Prostate gland (tissue), 2 donors: ENCODE data around the gene SFRP5. TPM values are rescaled to one million over a fixed set of nuclear protein-coding genes. Genes with fewer than 3 reads are reported as not detected.

ENCODE experiments used
- DNase-seq: peaks from one replicate; pipeline ENCODE4 v3.0.0-alpha.2; 2019; ENCODE audit warnings: low spot score
- H3K27ac ChIP-seq, 2 donors: fragments of 200-600 bp; sonication (generic); 2 replicates each; pipeline ENCODE4 v1.5.1; 2017 to 2019
- H3K27me3 ChIP-seq: fragments of 200-600 bp; sonication (generic); replicated peaks from 2 replicates; pipeline ENCODE4 v1.5.1; 2019; ENCODE audit not compliant: insufficient read depth
- H3K36me3 ChIP-seq, 2 donors: fragments of 200-600 bp; sonication (generic); 1 replicate in 1 of 2; 2 replicates in 1 of 2; pipeline versions ENCODE4 v1.5.1 to v1.8.1; 2017 to 2019
- H3K4me1 ChIP-seq: fragments of 200-600 bp; sonication (generic); replicated peaks from 2 replicates; pipeline ENCODE4 v1.5.1; 2019
- H3K4me3 ChIP-seq, 2 donors: fragments of 200-600 bp; sonication (generic); 2 replicates each; pipeline ENCODE4 v1.5.1; 2017 to 2019
- H3K9me3 ChIP-seq: fragments of 200-600 bp; sonication (generic); 2 replicates; pipeline ENCODE4 v1.5.1; 2017
- POLR2A ChIP-seq: fragments of 450-650 bp; IDR thresholded peaks from one replicate; pipeline ENCODE4 v1.6.1; 2016; ENCODE audit warnings: antibody characterized with exemption, mild to moderate bottlenecking
- POLR2AphosphoS5 ChIP-seq: sonication (generic); formaldehyde crosslinking; IDR thresholded peaks from one replicate; pipeline ENCODE4 v1.6.1; 2017; ENCODE audit warnings: antibody characterized with exemption
- WGBS: methylation state at CpG from one replicate; pipeline ENCODE4 v1.1.5; 2018; 5-methylcytosine and 5-hydroxymethylcytosine counted together
- intact Hi-C: fragments of 100-400 bp; cut with DNase I; formaldehyde crosslinking; loops from one replicate; pipeline ENCODE4 v1.14.2; 2022
- total RNA-seq, 2 donors: library from RNA; depleted of rRNA; stranded (reverse); fragments of >200 nt; gene quantifications; one replicate each; pipeline ENCODE4 v1.1.0, GENCODE V29; 2016
- TF ChIP-seq, protein P1 (sequence below), 4 experiments: fragments of 200-600 bp in 2 of 4; fragments of 450-650 bp in 2 of 4; sonication (generic) in 2 of 4; IDR thresholded peaks; 1 replicate in 3 of 4; 2 replicates in 1 of 4; pipeline ENCODE4 v1.5.1; 2016 to 2019; ENCODE audit warnings: antibody characterized with exemption in 4 of 4, mild to moderate bottlenecking in 2 of 4, moderate library complexity in 2 of 4

Gene SFRP5
- total RNA-seq, 2 donors from 2014 or later = 0.23 to 3.2 TPM

GRCh38 chr10:97788552-97789442 is 17.0 kb upstream of the SFRP5 start:
- TF ChIP-seq POLR2AphosphoS5 = no peak
- TF ChIP-seq POLR2A = no peak
- TF ChIP-seq, protein P1, sequence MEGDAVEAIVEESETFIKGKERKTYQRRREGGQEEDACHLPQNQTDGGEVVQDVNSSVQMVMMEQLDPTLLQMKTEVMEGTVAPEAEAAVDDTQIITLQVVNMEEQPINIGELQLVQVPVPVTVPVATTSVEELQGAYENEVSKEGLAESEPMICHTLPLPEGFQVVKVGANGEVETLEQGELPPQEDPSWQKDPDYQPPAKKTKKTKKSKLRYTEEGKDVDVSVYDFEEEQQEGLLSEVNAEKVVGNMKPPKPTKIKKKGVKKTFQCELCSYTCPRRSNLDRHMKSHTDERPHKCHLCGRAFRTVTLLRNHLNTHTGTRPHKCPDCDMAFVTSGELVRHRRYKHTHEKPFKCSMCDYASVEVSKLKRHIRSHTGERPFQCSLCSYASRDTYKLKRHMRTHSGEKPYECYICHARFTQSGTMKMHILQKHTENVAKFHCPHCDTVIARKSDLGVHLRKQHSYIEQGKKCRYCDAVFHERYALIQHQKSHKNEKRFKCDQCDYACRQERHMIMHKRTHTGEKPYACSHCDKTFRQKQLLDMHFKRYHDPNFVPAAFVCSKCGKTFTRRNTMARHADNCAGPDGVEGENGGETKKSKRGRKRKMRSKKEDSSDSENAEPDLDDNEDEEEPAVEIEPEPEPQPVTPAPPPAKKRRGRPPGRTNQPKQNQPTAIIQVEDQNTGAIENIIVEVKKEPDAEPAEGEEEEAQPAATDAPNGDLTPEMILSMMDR (IDR thresholded peaks at IDR 0.05) = no peak
- Histone ChIP-seq H3K9me3 (no peaks in the 10 kb centered on the region), H3K27ac (no peak overlapping the region), H3K4me3 (no peak overlapping the region), H3K27me3 (peaks cover 5% of the 10 kb centered on the region), H3K36me3 (no peaks in the 10 kb centered on the region), H3K4me1 (no peaks in the 10 kb centered on the region)
- DNase-seq = no peak
- intact Hi-C loops = no loop called here
- WGBS = 19% methylated on average over 22 of the region's 22 CpGs

- DNase-seq = no peak
- no peaks in the 10 kb centered on the region for H3K4me1 ChIP-seq
- TF ChIP-seq POLR2A (no peak), POLR2AphosphoS5 (no peak)
- TF ChIP-seq, protein P1 (IDR thresholded peaks at IDR 0.05) = no peak
- no peak overlapping the region for H3K27ac ChIP-seq
- no peaks in the 10 kb centered on the region for H3K9me3 ChIP-seq
- H3K27me3 ChIP-seq = peaks cover 5% of the 10 kb centered on the region
- no peaks in the 10 kb centered on the region for H3K36me3 ChIP-seq
- intact Hi-C loops = no loop called here
- WGBS = 66% methylated on average over 9 of the region's 9 CpGs
- H3K4me3 ChIP-seq = no peak overlapping the region
Observed at GRCh38 chr10:97785731-97786130, 13.9 kb upstream of the SFRP5 start.

- H3K4me3 ChIP-seq = no peak overlapping the region
- intact Hi-C loops = no loop called here
- H3K27ac ChIP-seq = no peak overlapping the region
- H3K4me1 ChIP-seq = no peaks in the 10 kb centered on the region
- no peak for TF ChIP-seq POLR2AphosphoS5
- no peak for TF ChIP-seq POLR2A
- TF ChIP-seq, protein P1 (IDR thresholded peaks at IDR 0.05) = no peak
- H3K36me3 ChIP-seq = no peaks in the 10 kb centered on the region
- no peaks in the 10 kb centered on the region for H3K9me3 ChIP-seq
- WGBS = 91% methylated on average over 5 of the region's 5 CpGs
- peaks cover 5% of the 10 kb centered on the region for H3K27me3 ChIP-seq
- no peak for DNase-seq
Observed at GRCh38 chr10:97785231-97785630, 13.4 kb upstream of the SFRP5 start.

DNA sequence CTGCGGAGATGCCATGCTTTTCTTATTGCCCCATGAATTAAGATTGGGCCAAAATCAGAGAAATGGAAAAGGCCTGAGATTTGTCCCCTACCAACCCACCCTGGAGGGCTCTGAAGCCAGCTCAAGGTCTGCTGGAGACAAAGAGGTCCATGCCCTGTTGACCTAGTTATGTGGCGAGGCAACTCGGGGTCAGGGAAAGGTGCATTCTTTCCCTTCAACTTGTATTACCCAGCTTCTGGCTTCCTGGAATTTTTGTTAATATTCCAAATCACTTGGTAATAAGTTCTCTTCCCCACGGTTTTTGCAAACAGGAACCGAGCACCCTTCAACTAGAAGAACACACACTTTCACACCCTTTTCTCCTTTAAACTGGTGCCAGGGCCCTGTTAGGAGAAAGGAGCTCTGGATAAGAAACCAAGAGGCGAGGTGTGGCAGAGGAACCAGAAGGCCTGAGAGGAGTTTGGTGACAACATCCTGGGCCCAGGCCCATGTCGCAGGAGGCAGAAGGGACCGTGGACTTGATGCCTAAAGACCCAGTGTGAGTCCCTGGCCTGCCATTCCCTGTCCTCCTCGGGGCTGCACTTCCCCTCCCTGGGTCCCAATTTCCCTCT is 12.5 kb upstream of the SFRP5 start:
- WGBS = 80% methylated on average over 9 of the region's 9 CpGs
- no peak for DNase-seq

More for the DNA sequence above, 12.5 kb upstream of the SFRP5 start:
- no peak overlapping the region for H3K27ac ChIP-seq
- no peaks in the 10 kb centered on the region for H3K9me3 ChIP-seq
- no peaks in the 10 kb centered on the region for H3K36me3 ChIP-seq
- intact Hi-C loops = no loop called here
- TF ChIP-seq POLR2A (no peak), POLR2AphosphoS5 (no peak)
- TF ChIP-seq, protein P1 (IDR thresholded peaks at IDR 0.05) = no peak
- H3K27me3 ChIP-seq = no peaks in the 10 kb centered on the region
- no peak overlapping the region for H3K4me3 ChIP-seq
- H3K4me1 ChIP-seq = no peaks in the 10 kb centered on the region
